IMR-90 (cell line): ENCODE measurements around the gene LEKR1. TPM values are rescaled to one million over a fixed set of nuclear protein-coding genes. Genes with fewer than 3 reads are reported as not detected.

Experiments
- ATAC-seq: fragments of 200-7000 bp; cut with Tn5 transposase; 2 replicates; pipeline ENCODE4 v1.9.1; 2020; ENCODE audit warnings: low read depth, mild to moderate bottlenecking, moderate library complexity
- BruUV-seq: library from RNA; stranded (reverse); fragments of 400-500 nt; replicated peaks from 2 replicates; lab custom pipeline; 2021; lab: Mats Ljungman, UMichigan
- CTCF ChIA-PET: fragments of 300-600 bp; formaldehyde crosslinking; extraction: SDS; loops from one replicate; lab custom pipeline; 2021; ENCODE audit warnings: antibody characterized with exemption; lab: Yijun Ruan, JAX
- POLR2A ChIA-PET: fragments of 300-600 bp; sonication (Branson Sonifier 250); formaldehyde crosslinking; loops from one replicate; lab custom pipeline; 2022; ENCODE audit warnings: antibody characterized with exemption; ENCODE audit not compliant: unreplicated experiment; lab: Charles Lee
- DNase-seq: peaks from one replicate; pipeline ENCODE4 v3.0.0; 2013
- H2AFZ ChIP-seq: replicated peaks from 2 replicates; pipeline ENCODE3; 2013; ENCODE audit warnings: low read length, mild to moderate bottlenecking; ENCODE audit not compliant: poor library complexity
- H2AK5ac ChIP-seq: 2 replicates; pipeline ENCODE4 v1.6.1; 2013; ENCODE audit warnings: low read depth, low read length, inconsistent platforms
- H2AK9ac ChIP-seq: replicated peaks from 2 replicates; pipeline ENCODE3; 2013; ENCODE audit warnings: mild to moderate bottlenecking, low read depth, low read length, moderate library complexity; ENCODE audit not compliant: poor library complexity
- H2BK120ac ChIP-seq: 2 replicates; pipeline ENCODE4 v1.6.1; 2013; ENCODE audit warnings: low read depth, low read length, inconsistent platforms
- H2BK15ac ChIP-seq: 3 replicates; pipeline ENCODE4 v1.6.1; 2013; ENCODE audit warnings: low read depth, low read length, inconsistent platforms
- H2BK20ac ChIP-seq: 2 replicates; pipeline ENCODE4 v1.6.1; 2013; ENCODE audit warnings: low read depth, mild to moderate bottlenecking, inconsistent platforms, low read length, moderate library complexity
- H2BK5ac ChIP-seq: 2 replicates; pipeline ENCODE4 v1.6.1; 2013; ENCODE audit warnings: mild to moderate bottlenecking, low read depth, low read length, inconsistent platforms; ENCODE audit not compliant: poor library complexity, severe bottlenecking
- H3K14ac ChIP-seq: replicated peaks from 2 replicates; pipeline ENCODE4 v1.6.1; 2013; ENCODE audit warnings: low read depth, low read length, inconsistent platforms
- H3K18ac ChIP-seq: 2 replicates; pipeline ENCODE4 v1.6.1; 2013; ENCODE audit warnings: low read depth, low read length, control low read depth
- H3K23ac ChIP-seq: 2 replicates; pipeline ENCODE4 v1.6.1; 2013; ENCODE audit warnings: low read depth, low read length, inconsistent platforms
- H3K27ac ChIP-seq: 2 replicates; pipeline ENCODE4 v1.5.1; 2013; ENCODE audit warnings: mild to moderate bottlenecking, control low read depth, low read length; ENCODE audit not compliant: insufficient read depth
- H3K27me3 ChIP-seq: 2 replicates; pipeline ENCODE4 v1.6.1; 2013; ENCODE audit warnings: low read length; ENCODE audit not compliant: control insufficient read depth, insufficient read depth
- H3K36me3 ChIP-seq: 2 replicates; pipeline ENCODE4 v1.6.1; 2013; ENCODE audit warnings: low read length, mixed read lengths; ENCODE audit not compliant: control insufficient read depth, insufficient read depth
- H3K4ac ChIP-seq: 2 replicates; pipeline ENCODE4 v1.6.1; 2013; ENCODE audit warnings: low read depth, low read length, inconsistent platforms
- H3K4me1 ChIP-seq: 2 replicates; pipeline ENCODE4 v1.6.1; 2013; ENCODE audit warnings: low read length, mixed read lengths; ENCODE audit not compliant: control insufficient read depth, insufficient read depth
- H3K4me2 ChIP-seq: 2 replicates; pipeline ENCODE4 v1.6.1; 2013; ENCODE audit warnings: low read depth, mild to moderate bottlenecking, control low read depth, low read length, moderate library complexity
- H3K4me3 ChIP-seq: 2 replicates; pipeline ENCODE4 v1.5.1; 2013; ENCODE audit warnings: low read depth, mild to moderate bottlenecking, control low read depth, low read length, moderate library complexity; ENCODE audit not compliant: insufficient read depth
- H3K56ac ChIP-seq: 2 replicates; pipeline ENCODE4 v1.6.1; 2013; ENCODE audit warnings: low read length, inconsistent platforms; ENCODE audit not compliant: insufficient read depth; ENCODE audit errors: extremely low read depth
- H3K79me1 ChIP-seq, 2 experiments: 2 replicates each; pipeline ENCODE4 v1.6.1; 2013; ENCODE audit warnings: low read length in 2 of 2, inconsistent platforms in 1 of 2, low read depth in 1 of 2
- H3K9ac ChIP-seq: 2 replicates; pipeline ENCODE4 v1.6.1; 2013; ENCODE audit warnings: low read depth, low read length, control low read depth
- H3K9me1 ChIP-seq: 2 replicates; pipeline ENCODE4 v1.6.1; 2013; ENCODE audit warnings: low read length, inconsistent platforms; ENCODE audit not compliant: insufficient read depth
- H3K9me3 ChIP-seq: 2 replicates; pipeline ENCODE4 v1.6.1; 2013; ENCODE audit warnings: low read length; ENCODE audit not compliant: control insufficient read depth, insufficient read depth
- H4K20me1 ChIP-seq: 2 replicates; pipeline ENCODE4 v1.6.1; 2013; ENCODE audit warnings: low read length, inconsistent platforms; ENCODE audit not compliant: insufficient read depth
- H4K5ac ChIP-seq: 2 replicates; pipeline ENCODE4 v1.6.1; 2013; ENCODE audit warnings: mild to moderate bottlenecking, low read depth, low read length, control low read depth
- H4K8ac ChIP-seq, 2 experiments: 2 replicates each; pipeline ENCODE4 v1.6.1; 2013; ENCODE audit warnings: low read depth in 2 of 2, low read length in 2 of 2, control low read depth in 1 of 2, inconsistent platforms in 1 of 2
- H4K91ac ChIP-seq: 2 replicates; pipeline ENCODE4 v1.6.1; 2013; ENCODE audit warnings: low read depth, low read length, inconsistent platforms; ENCODE audit not compliant: insufficient read depth
- BHLHE40 ChIP-seq: fragments of 150-350 bp; IDR thresholded peaks from 2 replicates; pipeline ENCODE4 v1.6.1; 2016; ENCODE audit warnings: mild to moderate bottlenecking, low read depth, low read length
- CEBPB ChIP-seq: IDR thresholded peaks from 2 replicates; pipeline ENCODE4 v1.6.1; 2012; ENCODE audit warnings: low read depth, low read length, improper control_type of control experiment
- CHD1 ChIP-seq: IDR thresholded peaks from 2 replicates; pipeline ENCODE4 v1.6.1; 2012; ENCODE audit warnings: low read depth, low read length, improper control_type of control experiment
- CTCF ChIP-seq: conservative IDR thresholded peaks from 2 replicates; pipeline ENCODE4 v1.5.1; 2012; ENCODE audit warnings: mild to moderate bottlenecking, low read depth, low read length, improper control_type of control experiment
- ELK1 ChIP-seq: fragments of 150-350 bp; IDR thresholded peaks from 2 replicates; pipeline ENCODE4 v1.6.1; 2016; ENCODE audit warnings: low read depth, mild to moderate bottlenecking, low read length, moderate library complexity, borderline replicate concordance
- FOS ChIP-seq: fragments of 150-350 bp; IDR thresholded peaks from 2 replicates; pipeline ENCODE4 v1.6.1; 2016; ENCODE audit warnings: low read depth, low read length
- MAFK ChIP-seq: IDR thresholded peaks from 2 replicates; pipeline ENCODE4 v1.6.1; 2012; ENCODE audit warnings: low read depth, low read length, improper control_type of control experiment
- MAZ ChIP-seq: IDR thresholded peaks from 2 replicates; pipeline ENCODE4 v1.6.1; 2012; ENCODE audit warnings: low read depth, mild to moderate bottlenecking, low read length, improper control_type of control experiment, moderate library complexity, borderline replicate concordance
- MXI1 ChIP-seq: IDR thresholded peaks from 2 replicates; pipeline ENCODE4 v1.6.1; 2012; ENCODE audit warnings: low read depth, mild to moderate bottlenecking, low read length, moderate library complexity, borderline replicate concordance
- NFE2L2 ChIP-seq: fragments of 150-350 bp; IDR thresholded peaks from 2 replicates; pipeline ENCODE4 v1.6.1; 2016; ENCODE audit warnings: low read depth, mild to moderate bottlenecking, low read length
- POLR2A ChIP-seq: IDR thresholded peaks from 2 replicates; pipeline ENCODE4 v1.6.1; 2012; ENCODE audit warnings: mild to moderate bottlenecking, low read depth, low read length
- RAD21 ChIP-seq: IDR thresholded peaks from 2 replicates; pipeline ENCODE4 v1.6.1; 2012; ENCODE audit warnings: low read length, improper control_type of control experiment
- RCOR1 ChIP-seq: IDR thresholded peaks from 2 replicates; pipeline ENCODE4 v1.6.1; 2012; ENCODE audit warnings: mild to moderate bottlenecking, low read length, improper control_type of control experiment; ENCODE audit not compliant: insufficient replicate concordance
- RFX5 ChIP-seq: IDR thresholded peaks from 2 replicates; pipeline ENCODE4 v1.8.0; 2012; ENCODE audit warnings: low read depth, mild to moderate bottlenecking, low read length, moderate library complexity
- SMC3 ChIP-seq: fragments of 150-350 bp; IDR thresholded peaks from 2 replicates; pipeline ENCODE4 v1.6.1; 2016; ENCODE audit warnings: low read depth, mild to moderate bottlenecking, antibody characterized with exemption, low read length, moderate library complexity
- USF2 ChIP-seq: fragments of 150-350 bp; IDR thresholded peaks from 2 replicates; pipeline ENCODE4 v1.6.1; 2017; ENCODE audit warnings: mild to moderate bottlenecking, antibody characterized with exemption, low read length, low read depth
- WGBS, 2 experiments: methylation state at CpG; one replicate each; pipeline versions ENCODE4 v1.1.5 to v1.1.7; 2013; ENCODE audit warnings: missing lambda C conversion rate in 2 of 2; ENCODE audit not compliant: insufficient read length in 1 of 2; ENCODE audit errors: extremely low coverage in 2 of 2; 5-methylcytosine and 5-hydroxymethylcytosine counted together
- dilution Hi-C: fragments of 300-500 bp; cut with HindIII; formaldehyde crosslinking; loops from one replicate; pipeline ENCODE4 v1.14.3; 2018; ENCODE audit warnings: low sequenced_read_pairs; ENCODE audit not compliant: unreplicated experiment
- in situ Hi-C: fragments of 300-500 bp; cut with MboI; formaldehyde crosslinking; loops from 3 replicates; pipeline ENCODE4 v1.14.3; 2019; ENCODE audit warnings: low sequenced_read_pairs, inconsistent platforms, mixed read lengths
- intact Hi-C: fragments of 100-400 bp; cut with micrococcal nuclease; formaldehyde crosslinking; loops from 2 replicates; pipeline ENCODE4 v1.10.0; 2022
- polyA plus RNA-seq, 3 experiments: library from polyadenylated mRNA; depleted of rRNA; stranded (reverse); fragments of >200 nt; gene quantifications; 2 replicates each; pipeline ENCODE4 v1.2.3, GENCODE V29; 2012; ENCODE audit warnings: low replicate concordance in 1 of 3
- total RNA-seq: library from RNA; depleted of rRNA; stranded (reverse); fragments of >200 nt; gene quantifications from 2 replicates; pipeline ENCODE4 v1.2.3, GENCODE V29; 2012

Gene LEKR1
- total and polyA plus RNA-seq, 2 of the 4 experiments (the other 2 are of a cell fraction): 0.19 to 0.36 TPM

DNA sequence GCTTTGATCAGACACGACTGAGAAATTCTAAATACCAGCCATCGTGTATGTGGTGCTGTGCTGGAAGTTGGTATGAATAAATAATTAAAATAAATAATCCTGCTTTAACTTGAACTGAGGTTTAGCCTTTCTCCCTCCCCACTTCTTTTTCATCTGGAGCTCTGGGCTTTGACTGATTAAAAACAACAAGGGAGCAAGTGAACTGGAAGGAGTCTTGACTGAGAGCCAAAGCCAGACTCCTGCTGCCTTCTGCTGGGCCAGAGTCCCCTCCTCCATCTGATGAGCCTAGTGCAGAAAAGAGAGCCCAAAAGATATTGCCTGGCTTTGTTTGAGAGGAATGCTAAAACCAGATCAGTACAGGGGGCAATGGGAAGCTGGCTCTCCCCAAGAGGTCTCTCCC is 237.8 kb downstream of the LEKR1 start:
- H2AK9ac ChIP-seq: no peak overlapping the region
- no peak overlapping the region for H2AK5ac ChIP-seq
- no peak overlapping the region; the same call in 1 of the 2 replicates for H3K4ac ChIP-seq
- no peak overlapping the region for H2BK120ac ChIP-seq
- intact Hi-C loops: no loop called here
- DNase-seq: peak; percentile 43
- ChIA-PET CTCF (no interaction called here), POLR2A (no interaction called here)
- WGBS, 2 experiments: no CpG with 5 or more reads among the region's 2 CpGs
- H2BK5ac ChIP-seq: no peak overlapping the region
- H3K4me3 ChIP-seq: no peak overlapping the region
- no peak overlapping the region for H3K56ac ChIP-seq
- peak overlapping the region; percentile 17 for H2AFZ ChIP-seq
- no peak overlapping the region for H4K5ac ChIP-seq
- no peak overlapping the region; the same call in 1 of the 2 replicates for H3K4me2 ChIP-seq
- dilution Hi-C loops: no loop called here
- peaks cover 12% of the 10 kb centered on the region; the same call in 1 of the 2 replicates for H3K9me1 ChIP-seq
- no peaks in the 10 kb centered on the region for H4K20me1 ChIP-seq
- no peaks in the 10 kb centered on the region for H3K36me3 ChIP-seq
- H3K4me1 ChIP-seq: peaks cover 9% of the 10 kb centered on the region
- H3K18ac ChIP-seq: no peak overlapping the region
- in situ Hi-C loops: no loop called here
- H3K23ac ChIP-seq: no peak overlapping the region
- BruUV-seq: no TSS peak
- no peak overlapping the region for H4K8ac ChIP-seq
- TF ChIP-seq ELK1 (no peak), USF2 (no peak), CEBPB (no peak), MXI1 (no peak), CHD1 (no peak), POLR2A (no peak), BHLHE40 (no peak), MAZ (no peak), RAD21 (no peak), CTCF (no peak), MAFK (no peak), NFE2L2 (no peak), FOS (no peak), RFX5 (no peak), RCOR1 (no peak), SMC3 (no peak)
- no peak overlapping the region for H4K91ac ChIP-seq
- no peak overlapping the region for H2BK15ac ChIP-seq
- H3K14ac ChIP-seq: no peak overlapping the region
- no peak overlapping the region for H2BK20ac ChIP-seq
- no peak overlapping the region for H3K27ac ChIP-seq
- no peaks in the 10 kb centered on the region for H3K79me1 ChIP-seq
- H3K9ac ChIP-seq: no peak overlapping the region
- no peaks in the 10 kb centered on the region for H3K9me3 ChIP-seq
- no peaks in the 10 kb centered on the region for H3K27me3 ChIP-seq
- ATAC-seq: peak; percentile 38
